GM19351 (cell line): ENCODE measurements around the gene EGLN2.
"Not testable (repeated sequence)": the region's sequence is repeated elsewhere in the genome, so short reads cannot be mapped to it uniquely, and the experiment has no call there.

Experiments
- ATAC-seq: cut with Tn5 transposase; IDR thresholded peaks from one replicate; pipeline ENCODE4 v1.9.1; 2021; ENCODE audit warnings: mild to moderate bottlenecking, moderate library complexity; ENCODE audit not compliant: unreplicated experiment

Gene EGLN2

GRCh38 chr19:40815223-40815622 is 16.2 kb downstream of the EGLN2 start:
- ATAC-seq = no peak

GRCh38 chr19:40818480-40819399 is 19.7 kb downstream of the EGLN2 start:
- not testable (repeated sequence) for ATAC-seq

GRCh38 chr19:40819479-40820234 is 20.7 kb downstream of the EGLN2 start:
- not testable (repeated sequence) for ATAC-seq

- ATAC-seq = no peak
Measured at GRCh38 chr19:40822161-40822560, 23.2 kb downstream of the EGLN2 start.

GRCh38 chr19:40822704-40823553 is 23.9 kb downstream of the EGLN2 start:
- not testable (repeated sequence) for ATAC-seq

- ATAC-seq = not testable (repeated sequence)
Measured at GRCh38 chr19:40824916-40825315, 25.9 kb downstream of the EGLN2 start.

- ATAC-seq = not testable (repeated sequence)
Measured at GRCh38 chr19:40825460-40826095, 26.6 kb downstream of the EGLN2 start.

GRCh38 chr19:40826312-40826698 is 27.3 kb downstream of the EGLN2 start:
- not testable (repeated sequence) for ATAC-seq

- not testable (repeated sequence) for ATAC-seq
Measured at GRCh38 chr19:40826699-40827385, 27.9 kb downstream of the EGLN2 start.

- ATAC-seq = no peak
Measured at GRCh38 chr19:40827386-40828247, 28.6 kb downstream of the EGLN2 start.

- no peak for ATAC-seq
Measured at GRCh38 chr19:40829205-40829604, 30.2 kb downstream of the EGLN2 start.

GRCh38 chr19:40830741-40831140 is 31.8 kb downstream of the EGLN2 start:
- not testable (repeated sequence) for ATAC-seq

- no peak for ATAC-seq
Measured at GRCh38 chr19:40831502-40832430, 32.8 kb downstream of the EGLN2 start.

- ATAC-seq = not testable (repeated sequence)
Measured at GRCh38 chr19:40832431-40832790, 33.4 kb downstream of the EGLN2 start.

GRCh38 chr19:40833728-40834533 is 34.9 kb downstream of the EGLN2 start:
- ATAC-seq = not testable (repeated sequence)

- ATAC-seq = no peak
Measured at GRCh38 chr19:40836754-40837429, 37.9 kb downstream of the EGLN2 start.
